GM12878 (cell line): ENCODE measurements around the gene CIROP. TPM values are rescaled to one million over a fixed set of nuclear protein-coding genes. Genes with fewer than 3 reads are reported as not detected.

ENCODE experiments used
- ATAC-seq: fragments of 200-7000 bp; cut with Tn5 transposase; 3 replicates; pipeline ENCODE4 v1.9.1; 2020; ENCODE audit warnings: mild to moderate bottlenecking, moderate library complexity
- BruUV-seq: library from RNA; stranded (reverse); fragments of 400-500 nt; replicated peaks from 2 replicates; lab custom pipeline; 2021; lab: Mats Ljungman, UMichigan
- CTCF ChIA-PET: fragments of 300-600 bp; sonication (Branson Sonifier 250); formaldehyde crosslinking; extraction: SDS; loops from one replicate; lab custom pipeline; 2021; ENCODE audit warnings: inconsistent platforms; lab: Yijun Ruan, JAX
- POLR2A ChIA-PET: fragments of 350-600 bp; formaldehyde crosslinking; extraction: SDS; loops from one replicate; lab custom pipeline; 2021; ENCODE audit warnings: inconsistent platforms; lab: Charles Lee
- RAD21 ChIA-PET: fragments of 300-600 bp; sonication (Branson Sonifier 250); formaldehyde crosslinking; loops from one replicate; lab custom pipeline; 2023; ENCODE audit warnings: antibody characterized with exemption; ENCODE audit not compliant: unreplicated experiment; lab: Charles Lee
- SMC1A ChIA-PET: fragments of 300-600 bp; sonication (Branson Sonifier 250); formaldehyde crosslinking; loops from one replicate; lab custom pipeline; 2023; ENCODE audit not compliant: unreplicated experiment, uncharacterized antibody; lab: Charles Lee
- DNase-seq: peaks from one replicate; pipeline ENCODE4 v3.0.0-alpha.2; 2011; ENCODE audit warnings: low read depth, low spot score
- FAIRE-seq: peaks from 3 replicates; lab custom pipeline; 2011; peaks lifted over from hg19 to GRCh38; lab: Jason Lieb, UNC
- H2AFZ ChIP-seq: 2 replicates; pipeline ENCODE4 v1.6.0; 2011; ENCODE audit warnings: low read depth, low read length, control low read depth; ENCODE audit not compliant: control insufficient read depth
- H3K27ac ChIP-seq: 2 replicates; pipeline ENCODE4 v1.5.1; 2011; ENCODE audit warnings: control low read depth; ENCODE audit not compliant: control insufficient read depth, insufficient read depth
- H3K27me3 ChIP-seq, 2 experiments: replicated peaks in 1 of 2; 2 replicates each; pipeline versions ENCODE4 v1.6.0 to v1.6.1; 2011; ENCODE audit warnings: low read length in 1 of 2; ENCODE audit not compliant: control insufficient read depth in 2 of 2, insufficient read depth in 2 of 2
- H3K36me3 ChIP-seq, 2 experiments: 2 replicates each; pipeline ENCODE4 v1.5.1; 2011; ENCODE audit warnings: low read length in 1 of 2; ENCODE audit not compliant: control insufficient read depth in 2 of 2, insufficient read depth in 2 of 2
- H3K4me1 ChIP-seq: 2 replicates; pipeline ENCODE4 v1.6.1; 2011; ENCODE audit warnings: mild to moderate bottlenecking, low read length, moderate library complexity, mixed read lengths; ENCODE audit not compliant: control insufficient read depth, insufficient read depth
- H3K4me2 ChIP-seq: 2 replicates; pipeline ENCODE4 v1.6.0; 2011; ENCODE audit warnings: control low read depth; ENCODE audit not compliant: control insufficient read depth, insufficient read depth
- H3K4me3 ChIP-seq: fragments of 200-600 bp; sonication (generic); 2 replicates; pipeline ENCODE4 v1.5.1; 2016
- H3K79me2 ChIP-seq: 2 replicates; pipeline ENCODE4 v1.6.0; 2011; ENCODE audit warnings: low read length; ENCODE audit not compliant: control insufficient read depth, insufficient read depth
- H3K9ac ChIP-seq: 2 replicates; pipeline ENCODE4 v1.8.0; 2011; ENCODE audit warnings: low read length, control low read depth, mixed read lengths; ENCODE audit not compliant: control insufficient read depth, insufficient read depth
- H3K9me3 ChIP-seq: replicated peaks from 3 replicates; pipeline ENCODE4 v1.5.1; 2011; ENCODE audit warnings: mild to moderate bottlenecking, low read length; ENCODE audit not compliant: control insufficient read depth, insufficient read depth
- H4K20me1 ChIP-seq: 2 replicates; pipeline ENCODE4 v1.6.0; 2011; ENCODE audit not compliant: control insufficient read depth, insufficient read depth
- BCL3 ChIP-seq: IDR thresholded peaks from 2 replicates; pipeline ENCODE4 v1.6.1; 2011; ENCODE audit warnings: borderline replicate concordance, low read depth, mild to moderate bottlenecking, moderate library complexity, low read length; ENCODE audit not compliant: insufficient read depth, poor library complexity, severe bottlenecking
- BHLHE40 ChIP-seq, 2 experiments: fragments of 450-650 bp in 1 of 2; IDR thresholded peaks; 2 replicates each; pipeline ENCODE4 v1.6.1; 2011 to 2017; ENCODE audit warnings: low read depth in 2 of 2, borderline replicate concordance in 1 of 2, improper control_type of control experiment in 1 of 2, low read length in 1 of 2, mild to moderate bottlenecking in 1 of 2
- BMI1 ChIP-seq: fragments of 450-650 bp; IDR thresholded peaks from 2 replicates; pipeline ENCODE4 v1.6.1; 2016; ENCODE audit warnings: mild to moderate bottlenecking, moderate library complexity, borderline replicate concordance
- EP300 ChIP-seq, 2 experiments: fragments of 150-350 bp in 1 of 2; IDR thresholded peaks; 2 replicates each; pipeline ENCODE4 v1.6.1; 2011 to 2012; ENCODE audit warnings: low read depth in 2 of 2, low read length in 2 of 2, borderline replicate concordance in 1 of 2, improper control_type of control experiment in 1 of 2, inconsistent platforms in 1 of 2; ENCODE audit not compliant: control insufficient read depth in 1 of 2
- MLLT1 ChIP-seq: fragments of 450-650 bp; IDR thresholded peaks from 2 replicates; pipeline ENCODE4 v1.6.1; 2016; ENCODE audit warnings: mild to moderate bottlenecking
- POU2F2 ChIP-seq: IDR thresholded peaks from 3 replicates; pipeline ENCODE4 v1.6.1; 2011; ENCODE audit warnings: low read depth, mild to moderate bottlenecking, low read length, borderline replicate concordance
- RCOR1 ChIP-seq: conservative IDR thresholded peaks from 2 replicates; pipeline ENCODE4 v1.6.1; 2012; ENCODE audit warnings: low read depth, low read length, improper control_type of control experiment
- SUPT20H ChIP-seq: IDR thresholded peaks from 2 replicates; pipeline ENCODE4 v1.6.1; 2011; ENCODE audit warnings: low read depth, mild to moderate bottlenecking, low read length, moderate library complexity, borderline replicate concordance; ENCODE audit not compliant: control insufficient read depth
- ZNF217 ChIP-seq: fragments of 450-650 bp; IDR thresholded peaks from 2 replicates; pipeline ENCODE4 v1.6.1; 2017; ENCODE audit warnings: antibody characterized with exemption, mild to moderate bottlenecking
- ZSCAN29 ChIP-seq: fragments of 450-650 bp; IDR thresholded peaks from 2 replicates; pipeline ENCODE4 v1.6.1; 2017; ENCODE audit warnings: mild to moderate bottlenecking, moderate library complexity
- WGBS: methylation state at CpG from one replicate; pipeline ENCODE4 v1.1.6; 2016; ENCODE audit warnings: low lambda C conversion rate; ENCODE audit not compliant: insufficient replicate concordance, insufficient coverage; ENCODE audit errors: missing lambda C conversion rate; 5-methylcytosine and 5-hydroxymethylcytosine counted together
- in situ Hi-C: fragments of 300-500 bp; cut with MboI; formaldehyde crosslinking; loops from 9 replicates; pipeline ENCODE4 v1.14.3; 2018; ENCODE audit warnings: mixed read lengths
- intact Hi-C: fragments of 100-400 bp; cut with micrococcal nuclease; formaldehyde crosslinking; loops from one replicate; pipeline ENCODE4 v1.14.2; 2022; ENCODE audit not compliant: unreplicated experiment
- polyA plus RNA-seq, 11 experiments: library from polyadenylated mRNA; depleted of rRNA in 4 of 11; unstranded in 6 of 11; stranded (reverse) in 5 of 11; fragments of >200 nt; fragmentation: Nextera tagmentation in 4 of 11; fragmentation: Illumina TruSeq in 1 of 11; extraction: Ambion mirVana in 4 of 11; extraction: Trizol in 1 of 11; gene quantifications; 1 replicate in 1 of 11; 2 replicates in 10 of 11; pipeline versions ENCODE4 v1.2.1 to v1.2.3, GENCODE V29; 2011 to 2016; ENCODE audit warnings: inconsistent platforms in 2 of 11, missing spikeins in 2 of 11, low read depth in 1 of 11
- total RNA-seq, 4 experiments: library from RNA; depleted of rRNA in 3 of 4; stranded (reverse); fragments of >200 nt in 3 of 4; fragmentation: Illumina TruSeq in 1 of 4; extraction: Trizol in 1 of 4; gene quantifications; 2 replicates each; pipeline versions ENCODE4 v1.2.1 to v1.2.3, GENCODE V29; 2013 to 2021
- TF ChIP-seq, protein P1 (sequence below): fragments of 450-650 bp; IDR thresholded peaks from 2 replicates; pipeline ENCODE4 v1.6.1; 2018; ENCODE audit warnings: mild to moderate bottlenecking, low read depth, moderate library complexity; ENCODE audit not compliant: partially characterized antibody
- TF ChIP-seq, protein P2 (sequence below): fragments of 450-650 bp; IDR thresholded peaks from 2 replicates; pipeline ENCODE4 v1.6.1; 2017; ENCODE audit warnings: mild to moderate bottlenecking, moderate library complexity

Gene CIROP
- total and polyA plus RNA-seq, 10 of the 15 experiments (the other 5 are each of a cell fraction or from before 2014, with no cell fraction given) = not detected

DNA sequence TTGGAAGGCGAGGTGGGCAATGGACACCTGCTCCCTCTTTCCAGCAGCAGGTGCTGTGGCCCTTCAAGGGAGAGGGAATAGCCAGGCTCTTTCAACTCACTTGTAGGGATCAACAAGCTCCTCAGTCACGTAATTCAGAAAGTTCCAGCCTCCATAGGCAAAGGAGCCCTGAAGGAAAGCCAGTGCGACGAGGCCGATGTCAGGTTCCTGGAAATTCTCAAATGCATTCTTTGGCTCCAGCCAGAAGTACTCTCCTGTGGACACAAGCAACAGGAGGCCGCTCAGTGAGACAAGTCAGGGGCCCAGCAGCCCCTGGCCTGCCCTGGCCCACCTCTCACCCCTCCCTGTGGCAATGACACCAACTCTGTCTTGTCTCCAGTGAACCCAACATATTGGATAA is 35.6 kb upstream of the CIROP start (continued):
- TF ChIP-seq BCL3 = no peak

DNA sequence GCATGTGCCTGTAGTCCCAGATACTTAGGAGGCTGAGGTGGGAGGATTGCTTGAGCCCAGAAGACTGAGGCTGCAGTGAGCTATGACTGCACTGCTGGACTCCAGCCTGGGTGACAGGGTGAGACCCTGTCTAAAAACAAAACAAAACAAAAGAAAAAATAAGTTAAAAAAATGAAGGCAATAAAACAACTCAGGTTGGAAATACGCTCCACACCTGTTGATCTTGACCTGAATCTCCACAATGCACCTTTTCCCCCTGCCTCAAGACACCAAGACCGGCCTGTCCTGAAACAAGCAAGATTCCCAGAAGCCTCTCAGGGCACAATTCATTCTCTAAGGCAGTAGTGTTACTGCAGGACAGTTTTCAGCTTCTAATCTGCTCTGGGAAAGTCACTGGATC is 35.1 kb upstream of the CIROP start:
- in situ Hi-C loops (no loop called here), intact Hi-C loops (no loop called here)
- H3K4me2 ChIP-seq = no peak overlapping the region
- TF ChIP-seq RCOR1 (no peak), BMI1 (no peak), ZNF217 (no peak), SUPT20H (no peak), EP300 (IDR thresholded peaks at IDR 0.05; ENCODE audit: borderline replicate concordance in 1 of 2, control insufficient read depth in 1 of 2, low read depth in 2 of 2, low read length in 2 of 2) (no peak), BHLHE40 (IDR thresholded peaks at IDR 0.05; ENCODE audit: borderline replicate concordance in 1 of 2, low read depth in 2 of 2, low read length in 1 of 2) (no peak), ZSCAN29 (no peak), POU2F2 (no peak), MLLT1 (no peak)
- TF ChIP-seq, protein P1, sequence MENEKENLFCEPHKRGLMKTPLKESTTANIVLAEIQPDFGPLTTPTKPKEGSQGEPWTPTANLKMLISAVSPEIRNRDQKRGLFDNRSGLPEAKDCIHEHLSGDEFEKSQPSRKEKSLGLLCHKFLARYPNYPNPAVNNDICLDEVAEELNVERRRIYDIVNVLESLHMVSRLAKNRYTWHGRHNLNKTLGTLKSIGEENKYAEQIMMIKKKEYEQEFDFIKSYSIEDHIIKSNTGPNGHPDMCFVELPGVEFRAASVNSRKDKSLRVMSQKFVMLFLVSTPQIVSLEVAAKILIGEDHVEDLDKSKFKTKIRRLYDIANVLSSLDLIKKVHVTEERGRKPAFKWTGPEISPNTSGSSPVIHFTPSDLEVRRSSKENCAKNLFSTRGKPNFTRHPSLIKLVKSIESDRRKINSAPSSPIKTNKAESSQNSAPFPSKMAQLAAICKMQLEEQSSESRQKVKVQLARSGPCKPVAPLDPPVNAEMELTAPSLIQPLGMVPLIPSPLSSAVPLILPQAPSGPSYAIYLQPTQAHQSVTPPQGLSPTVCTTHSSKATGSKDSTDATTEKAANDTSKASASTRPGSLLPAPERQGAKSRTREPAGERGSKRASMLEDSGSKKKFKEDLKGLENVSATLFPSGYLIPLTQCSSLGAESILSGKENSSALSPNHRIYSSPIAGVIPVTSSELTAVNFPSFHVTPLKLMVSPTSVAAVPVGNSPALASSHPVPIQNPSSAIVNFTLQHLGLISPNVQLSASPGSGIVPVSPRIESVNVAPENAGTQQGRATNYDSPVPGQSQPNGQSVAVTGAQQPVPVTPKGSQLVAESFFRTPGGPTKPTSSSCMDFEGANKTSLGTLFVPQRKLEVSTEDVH = no peak
- TF ChIP-seq, protein P2, sequence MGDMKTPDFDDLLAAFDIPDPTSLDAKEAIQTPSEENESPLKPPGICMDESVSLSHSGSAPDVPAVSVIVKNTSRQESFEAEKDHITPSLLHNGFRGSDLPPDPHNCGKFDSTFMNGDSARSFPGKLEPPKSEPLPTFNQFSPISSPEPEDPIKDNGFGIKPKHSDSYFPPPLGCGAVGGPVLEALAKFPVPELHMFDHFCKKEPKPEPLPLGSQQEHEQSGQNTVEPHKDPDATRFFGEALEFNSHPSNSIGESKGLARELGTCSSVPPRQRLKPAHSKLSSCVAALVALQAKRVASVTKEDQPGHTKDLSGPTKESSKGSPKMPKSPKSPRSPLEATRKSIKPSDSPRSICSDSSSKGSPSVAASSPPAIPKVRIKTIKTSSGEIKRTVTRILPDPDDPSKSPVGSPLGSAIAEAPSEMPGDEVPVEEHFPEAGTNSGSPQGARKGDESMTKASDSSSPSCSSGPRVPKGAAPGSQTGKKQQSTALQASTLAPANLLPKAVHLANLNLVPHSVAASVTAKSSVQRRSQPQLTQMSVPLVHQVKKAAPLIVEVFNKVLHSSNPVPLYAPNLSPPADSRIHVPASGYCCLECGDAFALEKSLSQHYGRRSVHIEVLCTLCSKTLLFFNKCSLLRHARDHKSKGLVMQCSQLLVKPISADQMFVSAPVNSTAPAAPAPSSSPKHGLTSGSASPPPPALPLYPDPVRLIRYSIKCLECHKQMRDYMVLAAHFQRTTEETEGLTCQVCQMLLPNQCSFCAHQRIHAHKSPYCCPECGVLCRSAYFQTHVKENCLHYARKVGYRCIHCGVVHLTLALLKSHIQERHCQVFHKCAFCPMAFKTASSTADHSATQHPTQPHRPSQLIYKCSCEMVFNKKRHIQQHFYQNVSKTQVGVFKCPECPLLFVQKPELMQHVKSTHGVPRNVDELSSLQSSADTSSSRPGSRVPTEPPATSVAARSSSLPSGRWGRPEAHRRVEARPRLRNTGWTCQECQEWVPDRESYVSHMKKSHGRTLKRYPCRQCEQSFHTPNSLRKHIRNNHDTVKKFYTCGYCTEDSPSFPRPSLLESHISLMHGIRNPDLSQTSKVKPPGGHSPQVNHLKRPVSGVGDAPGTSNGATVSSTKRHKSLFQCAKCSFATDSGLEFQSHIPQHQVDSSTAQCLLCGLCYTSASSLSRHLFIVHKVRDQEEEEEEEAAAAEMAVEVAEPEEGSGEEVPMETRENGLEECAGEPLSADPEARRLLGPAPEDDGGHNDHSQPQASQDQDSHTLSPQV = no peak

More for the DNA sequence above, 35.1 kb upstream of the CIROP start:
- BruUV-seq = no TSS peak
- Histone ChIP-seq H3K79me2 (no peaks in the 10 kb centered on the region), H3K4me1 (no peaks in the 10 kb centered on the region), H3K9me3 (no peaks in the 10 kb centered on the region), H3K9ac (no peak overlapping the region), H3K27ac (no peak overlapping the region), H4K20me1 (no peaks in the 10 kb centered on the region), H2AFZ (no peak overlapping the region), H3K36me3 (no peaks in the 10 kb centered on the region), H3K27me3 (peaks cover 3% of the 10 kb centered on the region in 2 experiments; a peak in 3 of 4 replicates), H3K4me3 (no peak overlapping the region)
- ChIA-PET POLR2A (no interaction called here), CTCF (no interaction called here), SMC1A (no interaction called here), RAD21 (no interaction called here)
- FAIRE-seq (no peak), ATAC-seq (no peak), DNase-seq (no peak)
- 27% methylated on average over 2 of the region's 2 CpGs for WGBS
